ENCODE results near the gene FGD5. TPM values are rescaled to one million over a fixed set of nuclear protein-coding genes. Genes with fewer than 3 reads are reported as not detected.

Gene FGD5
- total RNA-seq, 1 donor from 2014 or later = 0.24 TPM

DNA sequence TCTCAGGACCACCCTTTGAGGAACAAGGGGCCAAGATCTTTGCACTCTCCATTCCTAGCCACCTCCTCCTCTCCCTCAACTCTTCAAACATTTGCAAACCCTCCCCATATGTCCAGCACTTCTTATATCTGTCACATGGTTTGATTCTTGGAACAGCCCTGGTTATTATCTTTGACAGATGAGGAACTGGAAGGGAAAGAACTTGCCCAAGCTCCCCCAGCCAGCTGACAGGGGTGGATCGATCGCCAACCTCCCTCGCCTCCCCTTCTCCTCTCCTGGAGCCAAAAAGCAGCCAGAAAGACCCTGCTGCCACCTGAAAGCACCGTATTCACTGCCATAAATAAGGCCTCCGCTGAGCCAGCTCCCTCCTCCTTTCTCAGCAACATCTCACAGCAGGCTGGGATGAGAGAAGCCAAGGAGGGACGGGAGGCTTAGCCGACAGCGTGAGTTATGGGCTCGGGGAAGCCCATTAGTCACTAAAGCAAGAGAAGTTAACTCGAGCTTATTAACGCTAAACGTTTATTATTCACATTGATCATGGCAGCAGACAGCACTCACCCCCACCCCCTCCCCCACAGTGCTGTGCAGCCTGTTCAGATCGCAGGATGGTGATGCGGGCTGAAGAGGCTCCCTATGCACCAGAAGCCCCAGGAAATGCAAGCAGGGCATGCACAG lies 22.2 kb upstream of the FGD5 start:
- Histone ChIP-seq H3K27ac (no peak overlapping the region), H3K27me3 (no peaks in the 10 kb centered on the region)

DNA sequence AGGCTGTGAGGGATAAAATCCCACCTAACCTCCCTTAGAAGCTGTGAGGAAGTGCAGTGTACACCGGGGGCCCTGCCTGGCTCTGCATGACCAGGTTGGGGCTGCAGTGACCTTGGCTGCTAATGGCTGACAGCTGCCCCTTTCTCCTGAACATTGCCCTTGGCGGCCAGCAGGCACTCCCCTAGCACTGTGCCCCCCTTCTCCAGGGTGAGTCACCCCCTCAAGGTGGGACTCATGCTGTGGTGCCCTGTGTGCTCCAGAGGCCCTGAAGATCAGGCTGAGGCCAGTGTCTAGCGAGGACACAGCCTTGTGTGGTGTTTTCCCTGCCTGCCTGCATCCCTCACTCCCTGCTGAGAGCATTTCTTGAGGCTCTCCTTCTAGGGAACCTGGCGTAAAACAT lies 21.0 kb upstream of the FGD5 start:
- Mint-ChIP-seq H3K27ac (no peak overlapping the region), H3K4me1 (peaks cover 8% of the 10 kb centered on the region), H3K4me3 (no peak overlapping the region), H3K36me3 (no peaks in the 10 kb centered on the region), H3K9me3 (peaks cover 5% of the 10 kb centered on the region), H3K27me3 (ENCODE audit: insufficient read depth, low read depth) (peaks cover 8% of the 10 kb centered on the region)
- Histone ChIP-seq H3K4me3 (no peak overlapping the region), H3K9me3 (ENCODE audit: low read depth) (no peaks in the 10 kb centered on the region), H3K36me3 (no peaks in the 10 kb centered on the region), H3K4me1 (no peaks in the 10 kb centered on the region), H3K9ac (no peak overlapping the region), H3F3A (ENCODE audit: low read depth) (no peaks in the 10 kb centered on the region), H3K4me2 (no peak overlapping the region), H4K20me1 (ENCODE audit: low read depth) (no peaks in the 10 kb centered on the region), H3K79me2 (ENCODE audit: low read depth) (no peaks in the 10 kb centered on the region), H3K27ac (no peak overlapping the region), H3K27me3 (no peaks in the 10 kb centered on the region), H2AFZ (replicated peaks) (no peak overlapping the region)
- no peak for DNase-seq (ENCODE audit: low spot score)
- TF ChIP-seq EZH2 (IDR thresholded peaks at IDR 0.05) (no peak), EZH2phosphoT487 (IDR thresholded peaks at IDR 0.05) (no peak)
- TF ChIP-seq, protein P1, sequence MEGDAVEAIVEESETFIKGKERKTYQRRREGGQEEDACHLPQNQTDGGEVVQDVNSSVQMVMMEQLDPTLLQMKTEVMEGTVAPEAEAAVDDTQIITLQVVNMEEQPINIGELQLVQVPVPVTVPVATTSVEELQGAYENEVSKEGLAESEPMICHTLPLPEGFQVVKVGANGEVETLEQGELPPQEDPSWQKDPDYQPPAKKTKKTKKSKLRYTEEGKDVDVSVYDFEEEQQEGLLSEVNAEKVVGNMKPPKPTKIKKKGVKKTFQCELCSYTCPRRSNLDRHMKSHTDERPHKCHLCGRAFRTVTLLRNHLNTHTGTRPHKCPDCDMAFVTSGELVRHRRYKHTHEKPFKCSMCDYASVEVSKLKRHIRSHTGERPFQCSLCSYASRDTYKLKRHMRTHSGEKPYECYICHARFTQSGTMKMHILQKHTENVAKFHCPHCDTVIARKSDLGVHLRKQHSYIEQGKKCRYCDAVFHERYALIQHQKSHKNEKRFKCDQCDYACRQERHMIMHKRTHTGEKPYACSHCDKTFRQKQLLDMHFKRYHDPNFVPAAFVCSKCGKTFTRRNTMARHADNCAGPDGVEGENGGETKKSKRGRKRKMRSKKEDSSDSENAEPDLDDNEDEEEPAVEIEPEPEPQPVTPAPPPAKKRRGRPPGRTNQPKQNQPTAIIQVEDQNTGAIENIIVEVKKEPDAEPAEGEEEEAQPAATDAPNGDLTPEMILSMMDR (IDR thresholded peaks at IDR 0.05) = no peak

More for the DNA sequence above, 22.2 kb upstream of the FGD5 start:
- Histone ChIP-seq H3K4me1 (no peaks in the 10 kb centered on the region), H3F3A (ENCODE audit: low read depth) (no peaks in the 10 kb centered on the region), H3K79me2 (ENCODE audit: low read depth) (no peaks in the 10 kb centered on the region), H3K4me3 (no peak overlapping the region), H2AFZ (replicated peaks) (peak overlapping the region; percentile 14), H3K36me3 (no peaks in the 10 kb centered on the region), H3K4me2 (no peak overlapping the region), H4K20me1 (ENCODE audit: low read depth) (no peaks in the 10 kb centered on the region), H3K9me3 (ENCODE audit: low read depth) (no peaks in the 10 kb centered on the region), H3K9ac (no peak overlapping the region)
- DNase-seq (ENCODE audit: low spot score) = no peak
- TF ChIP-seq, protein P1 (IDR thresholded peaks at IDR 0.05) = no peak
- TF ChIP-seq EZH2 (IDR thresholded peaks at IDR 0.05) (no peak), EZH2phosphoT487 (IDR thresholded peaks at IDR 0.05) (no peak)
- H3K36me3 Mint-ChIP-seq = no peaks in the 10 kb centered on the region
- peaks cover 8% of the 10 kb centered on the region for H3K4me1 Mint-ChIP-seq
- peaks cover 5% of the 10 kb centered on the region for H3K9me3 Mint-ChIP-seq
- H3K27me3 Mint-ChIP-seq (ENCODE audit: insufficient read depth, low read depth) = peaks cover 9% of the 10 kb centered on the region
- peak overlapping the region; percentile 46 for H3K27ac Mint-ChIP-seq
- H3K4me3 Mint-ChIP-seq = no peak overlapping the region

DNA sequence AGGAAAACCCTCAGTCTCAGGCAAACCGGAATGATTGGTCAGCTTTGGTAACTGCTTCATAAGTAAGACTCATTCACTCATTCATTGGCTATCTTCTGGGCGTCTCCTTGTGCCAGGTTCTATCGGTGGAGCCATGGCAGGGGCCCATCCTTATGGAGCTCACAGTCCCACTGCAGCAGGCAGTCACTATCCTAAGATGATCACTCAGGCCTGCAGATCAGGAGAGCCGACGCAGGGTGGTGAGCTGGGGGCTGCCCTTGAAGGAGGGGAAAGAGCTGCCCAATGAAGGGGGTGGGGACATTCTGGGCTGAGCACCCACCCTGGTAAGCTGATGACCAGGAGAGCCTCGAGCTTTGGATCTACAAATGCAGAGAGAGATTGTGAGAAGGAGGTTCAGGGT lies 20.5 kb upstream of the FGD5 start:
- no peak for DNase-seq (ENCODE audit: low spot score)
- H4K20me1 ChIP-seq (ENCODE audit: low read depth) = no peaks in the 10 kb centered on the region
- no peaks in the 10 kb centered on the region for H3K79me2 ChIP-seq (ENCODE audit: low read depth)
- H3K9me3 ChIP-seq (ENCODE audit: low read depth) = no peaks in the 10 kb centered on the region
- Mint-ChIP-seq H3K27me3 (ENCODE audit: insufficient read depth, low read depth) (peaks cover 8% of the 10 kb centered on the region), H3K36me3 (no peaks in the 10 kb centered on the region), H3K27ac (no peak overlapping the region), H3K4me3 (no peak overlapping the region), H3K4me1 (peaks cover 9% of the 10 kb centered on the region), H3K9me3 (peaks cover 5% of the 10 kb centered on the region)
- no peaks in the 10 kb centered on the region for H3K36me3 ChIP-seq
- no peaks in the 10 kb centered on the region for H3K4me1 ChIP-seq
- H3K4me2 ChIP-seq = no peak overlapping the region
- no peak overlapping the region for H3K27ac ChIP-seq
- no peak overlapping the region for H2AFZ ChIP-seq (replicated peaks)
- no peak overlapping the region for H3K4me3 ChIP-seq
- H3K27me3 ChIP-seq = no peaks in the 10 kb centered on the region
- no peaks in the 10 kb centered on the region for H3F3A ChIP-seq (ENCODE audit: low read depth)
- TF ChIP-seq EZH2 (IDR thresholded peaks at IDR 0.05) (no peak), EZH2phosphoT487 (IDR thresholded peaks at IDR 0.05) (no peak)
- TF ChIP-seq, protein P1 (IDR thresholded peaks at IDR 0.05) = no peak
- H3K9ac ChIP-seq = no peak overlapping the region

Measured in neural progenitor cell (in vitro differentiated cells).